ENCODE data around the gene RMDN2.

DNA sequence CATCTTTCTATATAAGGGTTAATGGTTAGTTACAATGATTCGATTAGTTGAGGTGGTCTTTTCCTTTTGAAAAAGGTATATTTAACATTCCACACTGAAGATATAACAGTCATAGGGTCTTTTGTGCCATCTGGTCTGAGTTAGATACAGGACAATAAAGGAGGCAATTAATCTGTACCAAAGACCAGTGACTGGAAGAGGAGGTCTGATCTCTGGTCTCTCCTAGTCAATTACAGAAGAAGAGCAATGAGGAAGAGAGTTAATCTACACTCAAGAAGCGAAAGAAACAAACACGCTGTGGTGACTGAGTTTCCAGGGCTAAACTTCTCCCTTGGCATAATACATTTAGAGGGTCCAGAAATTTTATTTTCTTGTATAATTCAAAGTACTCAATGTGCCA, 20.7 kb upstream of the RMDN2 start:
- TF ChIP-seq CTCF (IDR thresholded peaks at IDR 0.05; ENCODE audit: low read depth, low read length) (no peak), EZH2phosphoT487 (IDR thresholded peaks at IDR 0.05; ENCODE audit: low read depth) (no peak)

Measured in OCI-LY3 (cell line).